ENCODE measurements around the gene COL6A5.

COL6A5 gene

GRCh38 chr3:130516645-130517512, 171.4 kb downstream of the COL6A5 start, which contains the start of gene COL6A6:
Gene COL6A6 (plus strand): TSS chr3:130517177. CDS start chr3:130560365, 43,188 bp downstream.
- no peak for DNase-seq (ENCODE audit: low read depth)

DNA sequence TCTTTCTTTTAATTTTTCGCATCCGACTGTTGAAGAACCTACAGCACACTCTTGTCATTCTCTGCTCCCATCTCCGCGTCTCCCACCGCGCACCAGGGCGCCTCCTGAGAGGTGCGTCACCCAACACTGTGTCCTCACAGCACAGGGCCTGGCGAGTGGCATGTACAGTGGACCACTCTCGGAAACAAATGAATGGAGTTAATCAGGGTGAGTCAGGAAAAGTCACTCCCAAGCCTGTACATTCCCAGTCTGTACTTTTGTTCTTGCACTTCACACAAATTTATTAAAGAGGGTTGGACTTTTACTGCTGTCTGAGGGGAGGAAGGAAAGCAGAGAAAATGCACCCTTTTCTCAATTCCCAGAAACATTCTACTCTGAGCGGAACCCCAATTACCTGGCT, 172.1 kb downstream of the COL6A5 start:
- no peak for DNase-seq (ENCODE audit: low read depth)

DNA sequence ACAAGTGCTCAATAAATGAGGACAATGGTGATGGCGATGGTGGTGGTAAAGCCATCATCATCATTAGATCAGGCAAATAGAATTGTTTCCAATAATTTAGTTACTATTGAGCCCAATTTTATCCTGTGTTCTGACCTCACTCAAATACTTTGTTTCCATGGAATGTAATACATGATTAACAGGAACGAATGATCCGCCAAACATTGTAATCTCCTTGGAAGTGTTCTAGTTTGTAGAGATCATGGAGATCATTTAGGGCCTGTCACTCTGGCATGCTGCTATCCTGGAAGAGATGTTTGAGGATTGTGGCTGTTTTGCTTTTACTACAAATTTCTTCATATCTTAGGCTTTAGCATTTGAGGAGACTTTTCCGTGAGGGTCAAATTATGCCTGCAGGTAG, 174.3 kb downstream of the COL6A5 start:
- no peak for DNase-seq (ENCODE audit: low read depth)

DNA sequence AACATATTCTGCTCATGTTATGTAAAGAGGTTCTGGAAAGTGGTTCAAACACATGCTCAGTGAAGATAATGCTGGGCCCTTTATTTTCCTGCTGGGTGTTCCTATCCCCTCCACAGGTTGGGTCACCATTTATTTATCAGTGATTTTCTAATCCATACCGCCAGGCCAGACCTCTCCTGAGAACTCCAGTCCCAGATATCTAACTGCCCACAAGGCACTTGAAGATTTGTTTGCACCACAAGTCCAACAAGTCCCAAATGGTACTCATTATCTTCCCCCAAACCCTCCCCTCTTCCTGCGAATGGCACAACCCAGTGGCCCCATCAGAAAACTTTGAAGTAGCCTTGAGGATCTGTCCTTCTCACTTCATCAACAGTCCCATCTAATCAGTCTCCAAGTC, 176.9 kb downstream of the COL6A5 start:
- no peak for DNase-seq (ENCODE audit: low read depth)

GRCh38 chr3:130527426-130527825, 182.0 kb downstream of the COL6A5 start:
- no peak for DNase-seq (ENCODE audit: low read depth)

DNA sequence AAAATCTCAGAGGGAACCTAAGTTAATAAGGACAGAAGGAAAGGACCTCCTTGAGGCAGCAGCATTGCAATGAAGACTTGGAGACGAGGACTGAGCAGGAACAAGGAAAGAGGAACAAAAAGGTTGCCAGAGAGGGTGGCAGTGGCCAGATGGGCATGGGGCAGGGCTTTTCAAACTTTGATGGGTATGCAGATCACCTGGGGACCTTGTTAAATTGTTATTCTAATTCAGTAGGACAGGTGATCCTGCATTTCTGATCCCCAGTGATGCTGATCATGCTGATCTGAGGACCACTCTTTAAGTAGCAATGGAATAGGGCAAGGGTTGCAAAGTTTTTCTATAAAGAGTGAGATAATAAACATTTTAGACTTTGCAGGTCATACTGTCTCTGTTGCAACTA, 182.6 kb downstream of the COL6A5 start:
- DNase-seq (ENCODE audit: low read depth), result no peak

DNA sequence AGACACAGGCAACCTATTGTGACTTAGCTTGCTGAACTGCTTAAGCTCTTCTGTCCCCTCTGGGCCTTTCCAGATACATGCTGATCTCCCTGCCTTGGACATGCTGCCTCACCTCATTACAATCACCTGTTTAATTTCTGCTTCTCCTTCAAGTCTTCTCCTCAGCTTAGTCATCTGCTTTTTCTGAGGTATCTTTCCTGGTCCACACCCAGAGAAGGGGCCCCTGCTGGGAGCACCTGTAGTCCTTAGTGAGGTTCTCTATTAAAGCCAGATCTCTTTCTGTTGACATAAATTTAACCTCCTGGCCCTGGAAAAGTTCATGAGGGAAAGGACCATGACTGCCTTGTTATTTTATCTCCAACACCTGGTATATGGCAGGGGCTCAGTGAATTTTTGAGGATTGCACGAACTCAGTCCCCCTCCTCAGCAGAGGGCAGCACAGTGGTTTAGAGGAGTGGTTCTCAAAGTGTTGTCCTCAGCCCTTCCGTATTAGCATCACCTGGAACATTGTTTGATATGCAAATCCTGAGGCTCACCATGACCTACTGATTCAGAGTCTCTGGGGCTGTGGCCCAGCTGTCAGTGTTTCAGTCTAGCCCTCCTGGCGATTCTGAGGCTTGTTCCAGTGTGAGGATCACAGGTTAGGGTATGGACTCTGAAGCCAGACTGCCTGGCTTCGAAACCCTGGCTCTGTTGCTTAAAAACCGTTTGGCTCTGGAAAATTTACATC, 184.2 kb downstream of the COL6A5 start:
- DNase-seq (ENCODE audit: low read depth), result no peak

GRCh38 chr3:130533247-130533646, 187.8 kb downstream of the COL6A5 start:
- DNase-seq (ENCODE audit: low read depth), result no peak
